Measurements from ENCODE around the gene NCOA7.

The NCOA7 gene

DNA sequence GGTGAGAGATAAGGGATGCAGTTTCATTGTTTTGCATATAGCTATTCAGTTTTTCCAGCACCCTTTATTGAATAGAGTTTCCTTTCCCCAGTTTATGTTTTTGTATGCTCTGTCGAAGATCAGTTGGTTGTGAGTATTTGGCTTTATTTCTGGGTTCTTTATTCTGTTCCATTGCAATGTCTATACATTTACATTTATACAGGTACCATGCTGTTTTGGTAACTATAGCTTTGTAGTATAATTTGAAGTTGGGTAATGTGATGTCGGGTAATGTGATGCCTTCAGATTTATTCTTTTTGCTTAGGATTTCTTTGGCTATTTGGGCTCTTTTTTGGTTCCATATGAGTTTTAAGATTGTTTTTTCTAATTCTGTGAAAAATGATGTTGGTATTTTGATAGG, 61.8 kb downstream of the NCOA7 start:
- Histone ChIP-seq H3K9me3 (ENCODE audit: insufficient read depth, low read length) (no peaks in the 10 kb centered on the region), H4K20me1 (ENCODE audit: low read depth, low read length) (0 out of 2 replicates have a peak, but pooled peaks cover 9% of the 10 kb centered on the region), H3K27ac (ENCODE audit: low read depth, low read length) (no peak overlapping the region), H3K4me2 (ENCODE audit: low read depth, low read length, poor library complexity, severe bottlenecking) (no peak overlapping the region), H3K27me3 (ENCODE audit: low read length) (no peaks in the 10 kb centered on the region), H3F3A (ENCODE audit: insufficient read depth) (peaks cover 12% of the 10 kb centered on the region; the same call in 1 of the 2 replicates), H3K79me2 (ENCODE audit: insufficient read depth, low read length) (peaks cover 62% of the 10 kb centered on the region), H3K4me3 (ENCODE audit: insufficient read depth, low read length, poor library complexity, severe bottlenecking) (no peak overlapping the region), H3K9ac (ENCODE audit: low read length) (no peak overlapping the region), H2AFZ (ENCODE audit: low read depth, low read length, severe bottlenecking) (no peak overlapping the region), H3K36me3 (ENCODE audit: low read length) (peaks cover 7% of the 10 kb centered on the region; the same call in 1 of the 2 replicates), H3K9me2 (replicated peaks; ENCODE audit: insufficient read depth, low read length) (no peaks in the 10 kb centered on the region)
- TF ChIP-seq EZH2phosphoT487 (conservative IDR thresholded peaks at IDR 0.05; ENCODE audit: low read length) (no peak), CTCF (IDR thresholded peaks at IDR 0.05; ENCODE audit: insufficient read depth, low read length, poor library complexity, severe bottlenecking) (no peak)

GRCh38 chr6:125853168-125853567, 62.4 kb downstream of the NCOA7 start:
- Histone ChIP-seq H3K9me3 (ENCODE audit: insufficient read depth, low read length) (no peaks in the 10 kb centered on the region), H3K4me2 (ENCODE audit: low read depth, low read length, poor library complexity, severe bottlenecking) (no peak overlapping the region), H4K20me1 (ENCODE audit: low read depth, low read length) (0 out of 2 replicates have a peak, but pooled peaks cover 9% of the 10 kb centered on the region), H3K79me2 (ENCODE audit: insufficient read depth, low read length) (peaks cover 65% of the 10 kb centered on the region), H2AFZ (ENCODE audit: low read depth, low read length, severe bottlenecking) (no peak overlapping the region), H3K9me2 (replicated peaks; ENCODE audit: insufficient read depth, low read length) (no peaks in the 10 kb centered on the region), H3K36me3 (ENCODE audit: low read length) (peaks cover 7% of the 10 kb centered on the region; the same call in 1 of the 2 replicates), H3K27me3 (ENCODE audit: low read length) (no peaks in the 10 kb centered on the region), H3F3A (ENCODE audit: insufficient read depth) (peaks cover 12% of the 10 kb centered on the region; the same call in 1 of the 2 replicates), H3K27ac (ENCODE audit: low read depth, low read length) (no peak overlapping the region), H3K9ac (ENCODE audit: low read length) (no peak overlapping the region), H3K4me3 (ENCODE audit: insufficient read depth, low read length, poor library complexity, severe bottlenecking) (no peak overlapping the region)
- no peak for TF ChIP-seq EZH2phosphoT487 (conservative IDR thresholded peaks at IDR 0.05; ENCODE audit: low read length)
- TF ChIP-seq CTCF (IDR thresholded peaks at IDR 0.05; ENCODE audit: insufficient read depth, low read length, poor library complexity, severe bottlenecking) = no peak

DNA sequence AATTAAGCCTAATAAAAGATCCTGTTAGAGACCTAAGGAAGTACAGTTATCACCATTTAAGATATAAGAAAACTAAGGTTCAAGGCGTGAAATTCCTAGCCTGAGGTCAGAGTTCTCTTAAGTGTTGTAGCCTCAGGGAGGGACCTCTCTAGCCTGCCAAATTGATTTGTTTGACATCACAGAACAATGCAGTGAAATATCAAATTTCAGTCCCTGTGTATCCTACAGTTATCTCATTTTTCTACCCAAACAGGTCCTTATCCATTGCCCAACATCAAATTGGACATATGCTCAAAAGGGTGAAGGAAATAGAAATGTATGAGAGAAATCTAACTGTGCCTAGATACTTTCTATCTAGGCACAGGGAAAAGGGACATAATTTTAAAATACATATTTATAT, 63.0 kb downstream of the NCOA7 start:
- H3K9me3 ChIP-seq (ENCODE audit: insufficient read depth, low read length) = no peaks in the 10 kb centered on the region
- no peak overlapping the region for H3K4me3 ChIP-seq (ENCODE audit: insufficient read depth, low read length, poor library complexity, severe bottlenecking)
- no peak overlapping the region for H3K9ac ChIP-seq (ENCODE audit: low read length)
- H3K27ac ChIP-seq (ENCODE audit: low read depth, low read length) = no peak overlapping the region
- peaks cover 7% of the 10 kb centered on the region; the same call in 1 of the 2 replicates for H3K36me3 ChIP-seq (ENCODE audit: low read length)
- peaks cover 64% of the 10 kb centered on the region for H3K79me2 ChIP-seq (ENCODE audit: insufficient read depth, low read length)
- no peak for TF ChIP-seq EZH2phosphoT487 (conservative IDR thresholded peaks at IDR 0.05; ENCODE audit: low read length)
- no peak for TF ChIP-seq CTCF (IDR thresholded peaks at IDR 0.05; ENCODE audit: insufficient read depth, low read length, poor library complexity, severe bottlenecking)
- no peak overlapping the region for H2AFZ ChIP-seq (ENCODE audit: low read depth, low read length, severe bottlenecking)
- 0 out of 2 replicates have a peak, but pooled peaks cover 9% of the 10 kb centered on the region for H4K20me1 ChIP-seq (ENCODE audit: low read depth, low read length)
- peaks cover 10% of the 10 kb centered on the region; the same call in 1 of the 2 replicates for H3F3A ChIP-seq (ENCODE audit: insufficient read depth)
- H3K4me2 ChIP-seq (ENCODE audit: low read depth, low read length, poor library complexity, severe bottlenecking) = no peak overlapping the region
- no peaks in the 10 kb centered on the region for H3K9me2 ChIP-seq (replicated peaks; ENCODE audit: insufficient read depth, low read length)
- no peaks in the 10 kb centered on the region for H3K27me3 ChIP-seq (ENCODE audit: low read length)

All from SU-DHL-6 (cell line).